NCI-H2227 (cell line): ENCODE data around the gene FABP3.

Source experiments
- DNase-seq: peaks from one replicate; lab custom pipeline; 2025; ENCODE audit not compliant: unreplicated experiment; lab: John Stamatoyannopoulos, UW

Gene FABP3

GRCh38 chr1:31373056-31373896, at the start of gene FABP3:
TSS of gene FABP3 (minus strand) at chr1:31373076. CDS start at chr1:31373014, 62 bp downstream.
- DNase-seq = peak; percentile 81

DNA sequence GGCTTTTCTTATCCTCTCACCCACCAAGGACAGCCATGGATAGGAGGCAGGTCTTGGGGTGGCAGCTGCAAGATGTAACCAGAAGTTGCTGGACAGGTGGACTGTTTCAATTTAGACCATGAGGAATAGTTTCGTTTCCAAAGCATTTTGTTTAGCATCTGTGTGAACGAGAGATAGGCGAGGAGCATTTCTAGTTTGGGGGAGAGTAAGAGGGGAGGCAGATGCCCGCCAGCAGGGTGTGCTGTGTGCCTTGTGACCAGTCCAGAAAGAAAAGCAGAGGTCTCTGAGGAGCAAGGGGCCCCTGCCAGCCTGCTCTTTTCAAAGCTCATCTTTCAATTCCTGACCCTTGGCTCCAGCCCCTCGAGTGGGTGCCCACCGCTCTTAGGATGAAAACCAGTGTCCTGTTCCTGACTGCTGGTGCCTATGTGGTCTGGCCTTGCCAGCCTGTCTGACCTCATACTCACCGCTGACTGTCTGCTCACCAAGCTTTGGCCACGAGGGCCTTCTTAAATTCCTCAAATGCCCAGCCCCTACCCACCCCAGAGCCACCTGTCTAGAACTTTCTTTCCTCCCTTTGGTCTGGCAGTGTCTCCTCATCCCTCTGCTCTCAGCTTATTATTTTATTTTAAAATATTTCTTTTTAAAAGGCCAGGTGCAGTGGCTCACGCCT, 48.6 kb upstream of the FABP3 start:
- peak; percentile 23 for DNase-seq

GRCh38 chr1:31420716-31421115, 47.8 kb upstream of the FABP3 start:
- DNase-seq = no peak

- DNase-seq = no peak
Measured at GRCh38 chr1:31418626-31419323, 45.9 kb upstream of the FABP3 start.

GRCh38 chr1:31417148-31417547, 44.3 kb upstream of the FABP3 start:
- no peak for DNase-seq

- no peak for DNase-seq
Measured at GRCh38 chr1:31416101-31416736, 43.3 kb upstream of the FABP3 start.

DNA sequence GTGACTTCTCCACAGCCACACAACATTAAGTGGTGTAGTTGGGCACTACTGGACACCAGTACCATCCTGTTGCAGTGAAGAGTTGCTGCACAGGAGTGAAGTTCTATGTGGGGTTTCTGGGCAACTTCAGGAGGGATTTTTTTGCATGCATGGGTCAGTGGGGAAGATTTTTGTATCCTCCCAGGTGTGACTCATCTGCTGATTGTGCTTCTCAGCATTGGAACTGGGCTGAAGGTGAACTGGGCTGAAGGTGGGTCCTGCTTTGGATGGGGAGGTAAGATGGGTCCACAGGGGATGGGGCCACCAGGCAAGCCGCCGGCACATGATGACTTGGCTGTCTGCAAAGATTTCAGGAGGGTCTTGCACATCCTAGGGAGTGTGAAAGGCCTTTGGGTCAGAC, 42.8 kb upstream of the FABP3 start:
- DNase-seq = no peak

DNA sequence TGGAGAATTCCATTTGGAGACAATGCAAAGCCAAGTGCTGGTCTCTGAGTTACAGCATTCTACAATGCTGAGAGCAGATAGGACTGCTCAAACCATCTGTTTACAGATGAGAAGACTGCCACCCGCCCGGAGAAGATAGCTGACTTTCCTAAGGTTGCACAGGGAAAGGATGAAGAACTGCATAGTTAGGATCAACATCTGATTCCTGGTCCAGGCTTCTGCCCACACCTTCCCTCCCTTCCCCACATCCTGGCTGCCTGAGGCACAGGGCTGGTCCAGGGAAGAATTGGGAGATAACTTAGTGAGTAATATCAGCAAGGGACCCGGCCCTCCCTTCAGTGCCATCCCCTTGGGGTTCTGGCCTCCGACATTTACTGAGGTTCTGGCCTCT, 42.1 kb upstream of the FABP3 start:
- DNase-seq = no peak

DNA sequence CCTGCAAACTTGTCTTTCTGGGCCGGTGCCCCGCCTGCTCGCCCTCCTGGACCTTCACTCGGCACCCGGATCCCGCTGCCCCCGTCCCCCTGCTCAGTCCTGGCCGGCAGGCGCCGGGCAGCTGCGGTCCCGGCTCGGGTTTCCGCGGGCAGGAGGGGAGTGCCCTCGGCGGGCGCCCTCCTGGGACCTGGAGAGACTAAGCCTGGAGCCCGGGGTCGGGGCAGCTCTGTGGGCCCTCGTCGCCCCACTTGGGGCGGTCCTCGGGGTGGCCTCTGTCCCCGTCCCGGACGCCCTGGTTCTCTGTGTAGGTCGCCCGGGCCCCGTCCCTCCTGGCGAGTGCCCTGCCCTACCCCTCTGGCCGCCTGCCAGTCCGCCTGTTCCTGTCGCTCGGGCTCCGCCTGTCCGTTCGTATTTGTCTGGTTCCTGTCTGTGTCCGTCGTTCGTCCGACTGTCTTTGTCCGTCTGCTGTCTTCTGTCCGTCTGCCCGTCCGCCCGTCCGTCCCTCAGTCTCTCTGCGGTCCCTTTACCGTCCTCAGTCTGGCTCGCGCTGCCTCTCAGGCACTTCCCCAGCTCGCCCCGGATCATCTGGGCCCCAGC, 40.6 kb upstream of the FABP3 start:
- DNase-seq = no peak

DNA sequence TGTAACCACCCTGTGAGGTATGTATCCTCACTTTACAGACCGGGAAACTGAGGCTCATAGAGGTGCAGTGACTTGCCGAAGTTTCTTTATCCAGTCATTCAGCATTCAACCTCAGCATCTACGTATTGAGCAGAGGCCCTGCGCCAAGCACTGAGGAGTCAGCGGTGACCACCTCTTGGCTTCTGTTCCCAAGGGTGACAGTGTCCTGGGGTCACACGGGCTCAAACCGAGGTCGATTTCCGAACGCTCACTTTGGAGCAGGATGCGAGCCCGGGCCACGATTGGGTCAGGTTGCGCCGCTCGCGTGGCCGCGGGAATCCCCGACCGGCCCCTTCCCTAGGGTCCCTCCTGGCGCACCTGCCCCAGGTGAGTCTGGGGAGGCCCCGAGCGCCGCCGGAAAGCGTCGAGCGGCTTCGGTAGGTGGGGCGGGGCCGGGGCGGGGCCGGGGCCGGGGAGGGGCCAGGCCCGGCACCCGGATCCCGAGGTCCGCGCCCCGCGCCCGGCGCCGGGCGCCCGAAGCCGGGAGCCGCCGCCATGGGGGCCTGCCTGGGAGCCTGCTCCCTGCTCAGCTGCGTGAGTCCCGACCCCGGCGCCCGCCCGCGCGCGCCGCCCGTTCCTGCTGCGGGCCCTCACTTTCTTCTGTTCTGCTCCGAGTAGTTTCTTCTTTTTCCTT, 40.0 kb upstream of the FABP3 start, which contains the start of gene SERINC2:
Gene SERINC2 (plus strand): TSS at position 482 of the 673 bp plus-strand sequence. CDS start 53 bp downstream, at position 535.
- peak; percentile 36 for DNase-seq

DNA sequence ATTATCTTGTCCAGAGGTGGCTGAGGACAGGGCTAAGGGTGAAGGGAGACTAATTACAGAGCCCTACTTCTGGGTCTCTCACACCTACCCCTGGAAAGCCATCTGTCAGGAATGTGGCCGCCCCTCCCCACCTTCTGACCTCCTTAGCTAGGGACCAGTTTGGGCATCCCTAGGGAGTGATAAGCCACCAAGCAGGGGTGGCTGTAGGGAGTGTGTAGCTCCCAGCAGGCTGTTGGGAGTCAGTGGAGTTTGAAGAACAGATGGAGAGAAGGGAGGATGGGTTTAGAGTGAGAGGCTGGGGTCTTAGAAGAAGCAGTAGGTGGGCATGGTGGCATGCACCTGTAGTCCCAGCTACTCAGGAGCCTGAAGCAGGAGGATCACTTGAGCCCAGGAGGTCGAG, 39.3 kb upstream of the FABP3 start:
- no peak for DNase-seq

DNA sequence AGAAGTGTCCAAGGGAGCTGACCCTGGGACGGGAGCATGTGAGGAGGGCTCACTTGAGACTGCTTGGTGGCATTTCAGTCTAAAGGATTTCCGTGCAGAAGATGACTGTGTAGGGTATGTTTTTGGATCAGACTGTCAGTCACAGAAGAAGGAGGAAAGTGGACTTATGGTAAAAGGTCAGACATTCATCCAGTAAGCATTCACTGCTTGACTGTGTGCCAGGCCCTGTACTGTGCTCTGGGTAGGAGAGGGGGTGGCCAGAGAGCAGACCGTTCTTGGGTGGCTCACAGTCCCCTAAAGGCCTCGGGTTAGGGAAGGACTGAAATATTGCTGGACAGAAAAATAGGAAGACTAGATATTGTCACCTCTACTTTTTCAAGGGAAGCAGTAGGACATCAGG, 38.0 kb upstream of the FABP3 start:
- DNase-seq = no peak

GRCh38 chr1:31409946-31410858, 37.3 kb upstream of the FABP3 start:
- no peak for DNase-seq

DNA sequence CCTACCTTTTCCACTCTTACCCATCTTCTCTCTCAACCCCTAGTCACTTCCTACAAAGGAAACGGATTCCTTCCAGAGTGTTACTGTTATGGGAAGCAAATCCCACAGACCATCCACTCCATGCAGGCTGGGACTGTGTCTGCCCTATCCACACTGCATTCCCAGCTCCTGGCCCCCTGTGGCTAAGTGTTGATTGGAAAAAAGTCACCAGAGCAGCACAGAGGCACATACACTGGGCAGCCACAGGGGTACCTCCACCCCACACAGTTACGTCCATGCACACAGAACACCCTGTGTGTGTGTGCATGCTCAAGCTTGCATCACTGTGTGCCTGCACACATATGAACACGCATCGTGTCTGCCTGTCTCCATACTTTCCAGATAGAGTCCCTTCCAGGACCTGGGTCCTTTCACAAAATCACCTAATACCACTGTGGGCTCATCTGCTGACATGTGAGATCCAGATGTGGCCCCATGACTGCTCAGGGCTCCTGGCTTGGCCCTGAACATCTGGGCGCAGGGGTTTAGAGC, 36.0 kb upstream of the FABP3 start:
- DNase-seq = no peak

DNA sequence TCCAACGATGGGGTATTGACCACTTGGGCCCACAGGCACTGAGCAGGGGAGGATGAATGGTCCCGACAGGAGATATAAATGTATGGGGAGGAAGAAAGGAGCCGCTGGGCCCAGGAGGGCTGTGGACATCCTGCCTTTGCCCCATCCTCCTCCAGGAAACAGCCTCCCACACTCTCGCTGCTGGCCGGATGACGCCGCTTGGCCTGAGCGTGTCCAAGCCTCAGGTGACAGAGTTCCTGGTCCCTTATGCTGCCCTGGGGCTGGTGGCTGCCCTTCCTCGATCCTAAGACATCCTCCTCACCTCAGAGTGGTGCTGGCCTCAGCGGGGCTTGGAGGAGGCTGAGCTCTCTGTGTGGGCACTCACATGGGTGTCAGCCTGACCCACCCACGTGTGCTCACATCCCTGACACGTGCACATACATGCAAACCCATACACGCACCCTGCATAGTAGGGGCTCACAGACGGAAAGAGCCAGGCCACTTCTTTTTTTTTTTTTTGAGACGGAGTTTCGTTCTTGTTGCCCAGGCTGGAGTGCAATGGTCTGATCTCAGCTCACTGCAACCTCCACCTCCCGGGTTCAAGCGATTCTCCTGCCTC, 34.3 kb upstream of the FABP3 start:
- DNase-seq = no peak

DNA sequence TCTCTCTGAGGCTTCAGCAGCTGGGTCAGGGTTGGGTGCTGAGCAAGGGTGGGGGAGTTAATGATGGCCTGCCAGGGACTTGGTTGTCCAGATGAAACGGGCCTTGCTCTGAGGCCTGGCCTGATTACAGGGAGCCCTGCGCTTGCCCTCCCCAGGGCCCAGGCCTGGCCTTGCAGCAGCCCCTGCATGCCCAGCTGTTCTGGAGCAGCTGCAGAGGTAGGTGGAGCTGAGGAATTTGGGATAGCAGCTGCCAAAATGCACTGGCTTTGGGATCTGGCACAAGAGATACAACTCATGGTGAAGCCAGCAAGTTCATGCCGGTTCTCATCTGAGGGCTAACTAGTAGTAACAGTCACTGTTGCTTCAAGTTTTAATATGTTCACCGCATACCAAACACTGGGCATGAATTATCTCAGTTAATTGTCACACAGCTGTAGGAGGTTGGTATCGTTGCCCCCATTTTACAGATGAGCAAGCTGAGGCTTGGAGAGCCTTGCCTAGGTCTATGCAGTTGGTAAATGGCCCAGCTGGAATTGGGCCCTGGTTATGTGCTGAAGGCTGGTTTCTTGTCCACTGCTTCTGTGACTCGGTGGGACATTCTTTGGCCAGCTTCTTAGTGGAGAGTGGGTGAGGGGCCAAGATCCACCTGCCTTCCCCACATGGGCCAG, 32.8 kb upstream of the FABP3 start:
- no peak for DNase-seq

DNA sequence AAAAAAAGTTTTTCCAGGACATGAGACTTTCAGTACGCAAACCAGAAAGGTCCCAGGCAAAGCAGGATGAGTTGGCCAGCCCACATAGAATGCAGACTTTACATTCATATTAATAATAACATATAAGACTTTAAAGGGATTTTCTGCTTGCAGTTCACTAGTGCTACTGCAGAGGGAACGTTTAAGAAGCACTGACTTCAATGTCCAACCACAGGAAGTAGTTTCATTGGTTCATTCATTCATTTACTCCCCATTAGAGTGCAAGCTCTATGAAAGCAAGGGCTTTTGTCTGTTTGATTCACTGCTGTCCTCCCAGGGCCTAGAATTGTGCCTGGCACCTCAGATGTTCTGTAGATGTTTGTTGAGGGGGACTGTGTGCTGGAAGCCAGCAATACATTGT, 28.4 kb upstream of the FABP3 start:
- DNase-seq = no peak

- no peak for DNase-seq
Measured at GRCh38 chr1:31400393-31400792, 27.5 kb upstream of the FABP3 start.
